GM19043 (cell line): ENCODE results near the gene ZNF350.
"Not testable (repeated sequence)": the region's sequence is repeated elsewhere in the genome, so short reads cannot be mapped to it uniquely, and the experiment has no call there.

Source experiments
- ATAC-seq: cut with Tn5 transposase; IDR thresholded peaks from one replicate; pipeline ENCODE4 v1.9.1; 2021; ENCODE audit warnings: low read depth; ENCODE audit not compliant: unreplicated experiment

ZNF350 gene

GRCh38 chr19:51986309-51987291, at the start of gene ZNF350:
Gene ZNF350 (minus strand): TSS chr19:51986840. CDS start chr19:51974360, 12,480 bp downstream.
- ATAC-seq: peak; percentile 64

- no peak for ATAC-seq
These were observed 47.5 kb upstream of the ZNF350 start for GRCh38 chr19:52034051-52034728.

- ATAC-seq: no peak
These were observed 42.1 kb upstream of the ZNF350 start for GRCh38 chr19:52028780-52029123.

- ATAC-seq: peak; percentile 77
These were observed 41.6 kb upstream of the ZNF350 start, which contains the start of gene ZNF614 for GRCh38 chr19:52028027-52028779. Gene ZNF614 (minus strand): TSS chr19:52028379. CDS start chr19:52025745, 2,634 bp downstream.

- ATAC-seq: not testable (repeated sequence)
These were observed 39.8 kb upstream of the ZNF350 start for GRCh38 chr19:52026255-52026990.

GRCh38 chr19:52024478-52024877, 37.8 kb upstream of the ZNF350 start:
- not testable (repeated sequence) for ATAC-seq

GRCh38 chr19:52022193-52022592, 35.6 kb upstream of the ZNF350 start:
- no peak for ATAC-seq

GRCh38 chr19:52020506-52020905, 33.9 kb upstream of the ZNF350 start:
- no peak for ATAC-seq

- ATAC-seq: no peak
These were observed 24.0 kb upstream of the ZNF350 start for GRCh38 chr19:52010674-52011073.

- ATAC-seq: no peak
These were observed 21.3 kb upstream of the ZNF350 start, which contains the start of gene ZNF615 for GRCh38 chr19:52007806-52008557. Gene ZNF615 (minus strand): TSS chr19:52008211. CDS start chr19:52003711, 4,500 bp downstream.

- ATAC-seq: no peak
These were observed 20.8 kb upstream of the ZNF350 start for GRCh38 chr19:52007451-52007805.

- ATAC-seq: no peak
These were observed 7.5 kb upstream of the ZNF350 start for GRCh38 chr19:51994048-51994644.

GRCh38 chr19:51993422-51993821, 6.8 kb upstream of the ZNF350 start:
- no peak for ATAC-seq

- ATAC-seq: no peak
These were observed 3.3 kb downstream of the ZNF350 start for GRCh38 chr19:51983361-51983760.

- not testable (repeated sequence) for ATAC-seq
These were observed 5.7 kb downstream of the ZNF350 start for GRCh38 chr19:51980926-51981325.

- ATAC-seq: no peak
These were observed 6.4 kb downstream of the ZNF350 start for GRCh38 chr19:51980116-51980736.

- ATAC-seq: no peak
These were observed 7.8 kb downstream of the ZNF350 start for GRCh38 chr19:51978882-51979281.

GRCh38 chr19:51977346-51977745, 9.3 kb downstream of the ZNF350 start:
- ATAC-seq: no peak

- ATAC-seq: no peak
These were observed 9.8 kb downstream of the ZNF350 start for GRCh38 chr19:51976852-51977251.
